Inflammatory macrophage treated with lipopolysaccharide for 4 hours (primary cell): ENCODE data around the gene KEAP1.
"Not testable (repeated sequence)": the region's sequence is repeated elsewhere in the genome, so short reads cannot be mapped to it uniquely, and the experiment has no call there.

ENCODE experiments used
- DNase-seq: peaks from one replicate; pipeline ENCODE4 v3.0.0-alpha.2; 2020

Gene KEAP1

DNA sequence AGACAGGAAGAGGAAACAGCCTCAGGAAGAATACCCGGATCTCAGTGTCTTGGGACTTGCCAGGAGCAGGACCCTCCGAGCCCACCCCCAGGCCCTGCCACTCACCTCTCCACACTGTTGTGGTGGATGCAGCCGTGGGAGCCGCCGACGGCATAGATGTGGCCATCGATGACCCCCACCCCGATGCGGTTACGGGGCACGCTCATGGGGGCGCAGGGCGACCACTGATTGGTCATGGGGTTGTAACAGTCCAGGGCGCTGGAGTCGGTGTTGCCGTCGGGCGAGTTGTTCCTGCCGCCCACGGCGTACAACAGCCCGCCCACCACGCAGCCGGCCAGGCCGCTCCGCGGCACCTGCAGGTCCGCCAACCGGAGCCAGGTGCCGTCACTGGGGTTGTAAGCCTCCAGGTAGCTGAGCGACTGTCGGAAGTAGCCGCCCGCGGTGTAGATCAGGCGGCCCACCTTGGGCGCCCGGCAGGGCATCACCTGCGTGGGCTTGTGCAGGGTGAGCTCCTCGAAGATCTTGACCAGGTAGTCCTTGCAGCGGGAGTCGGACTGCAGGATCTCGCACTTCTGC lies 11.6 kb downstream of the KEAP1 start:
- DNase-seq, result no peak

DNA sequence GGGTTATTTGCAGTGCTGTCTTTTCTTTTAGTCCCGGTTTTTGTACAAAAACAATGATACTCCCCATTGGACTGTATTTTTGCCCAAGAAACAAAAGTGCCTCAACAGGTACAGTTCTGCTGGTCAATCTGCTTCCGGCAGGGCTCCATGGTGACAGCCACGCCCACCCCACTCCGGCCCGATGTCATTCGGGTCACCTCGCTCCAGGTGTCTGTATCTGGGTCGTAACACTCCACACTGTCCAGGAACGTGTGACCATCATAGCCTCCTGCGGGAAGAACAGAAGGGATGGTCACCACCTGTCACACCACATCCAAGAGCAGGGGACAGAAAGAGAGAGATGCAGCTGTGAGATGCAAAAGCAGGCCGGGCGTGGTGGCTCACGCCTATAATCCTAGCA lies 16.6 kb downstream of the KEAP1 start:
- no peak for DNase-seq

GRCh38 chr19:10478903-10479384 lies 24.2 kb downstream of the KEAP1 start:
- peak; percentile 86 for DNase-seq

GRCh38 chr19:10478476-10478875 lies 24.7 kb downstream of the KEAP1 start:
- DNase-seq, result no peak

- no peak for DNase-seq
These were observed 28.1 kb downstream of the KEAP1 start for GRCh38 chr19:10474962-10475451.

DNA sequence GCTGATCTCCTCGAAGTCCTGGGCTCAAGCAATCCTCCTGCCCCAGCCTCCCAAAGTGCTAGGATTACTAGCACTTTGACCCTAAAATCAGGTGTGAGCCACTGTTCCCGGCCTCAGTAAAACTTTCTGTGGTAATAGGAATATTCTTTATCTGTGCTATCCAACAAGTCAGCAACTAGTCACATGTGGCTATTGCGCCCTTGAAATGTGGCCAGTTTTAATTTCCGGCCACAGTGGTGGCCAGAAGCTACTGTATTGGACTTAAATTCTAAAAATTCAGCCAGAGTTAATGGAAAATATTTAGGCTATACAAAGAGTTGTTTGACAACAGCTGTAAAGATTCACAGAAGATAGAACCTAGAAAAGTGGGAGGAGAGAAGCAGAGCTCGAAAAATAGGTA lies 30.0 kb downstream of the KEAP1 start:
- DNase-seq, result no peak

DNA sequence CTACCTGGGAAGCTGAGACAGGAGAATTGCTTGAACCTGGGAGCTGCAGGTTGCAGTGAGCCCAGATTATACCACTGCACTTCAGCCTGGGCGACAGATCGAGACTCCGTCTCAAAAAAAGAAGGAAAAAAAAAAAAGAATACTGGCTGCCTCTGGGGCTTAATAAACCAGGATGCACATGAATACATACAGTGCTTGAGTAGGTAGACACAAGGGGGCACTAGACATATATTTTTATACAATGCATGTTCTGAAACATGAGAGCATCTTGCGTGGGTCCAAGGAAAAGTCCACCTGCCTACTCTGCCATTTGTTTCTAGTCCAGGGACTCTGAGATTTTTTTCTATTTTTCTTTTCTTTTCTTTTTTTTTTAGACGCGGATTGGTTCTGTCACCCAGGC lies 31.2 kb downstream of the KEAP1 start:
- DNase-seq, result peak; percentile 40

GRCh38 chr19:10468133-10468532 lies 35.0 kb downstream of the KEAP1 start:
- no peak for DNase-seq

GRCh38 chr19:10467104-10467706 lies 36.0 kb downstream of the KEAP1 start:
- no peak for DNase-seq

- no peak for DNase-seq
These were observed 38.7 kb downstream of the KEAP1 start for GRCh38 chr19:10464456-10464855.

DNA sequence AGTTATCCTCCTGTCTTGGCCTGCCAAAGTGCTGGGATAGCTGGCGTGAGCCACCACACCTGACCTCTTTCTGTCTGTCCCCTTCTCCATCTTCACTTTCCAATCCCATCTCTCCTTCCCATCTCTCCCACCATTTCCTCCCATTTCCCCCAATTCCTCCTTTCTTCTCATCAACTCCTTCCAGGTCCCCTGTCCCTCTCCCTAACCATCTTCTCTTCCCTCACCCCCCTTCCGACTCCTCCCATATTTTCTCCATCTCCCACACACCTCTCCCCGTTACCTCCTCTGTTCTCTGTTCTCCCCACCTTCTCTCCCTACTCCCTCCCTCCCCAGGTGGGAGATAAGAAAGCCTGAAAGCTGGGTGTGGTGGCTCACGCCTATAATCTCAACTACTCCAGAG lies 40.6 kb downstream of the KEAP1 start:
- no peak for DNase-seq

DNA sequence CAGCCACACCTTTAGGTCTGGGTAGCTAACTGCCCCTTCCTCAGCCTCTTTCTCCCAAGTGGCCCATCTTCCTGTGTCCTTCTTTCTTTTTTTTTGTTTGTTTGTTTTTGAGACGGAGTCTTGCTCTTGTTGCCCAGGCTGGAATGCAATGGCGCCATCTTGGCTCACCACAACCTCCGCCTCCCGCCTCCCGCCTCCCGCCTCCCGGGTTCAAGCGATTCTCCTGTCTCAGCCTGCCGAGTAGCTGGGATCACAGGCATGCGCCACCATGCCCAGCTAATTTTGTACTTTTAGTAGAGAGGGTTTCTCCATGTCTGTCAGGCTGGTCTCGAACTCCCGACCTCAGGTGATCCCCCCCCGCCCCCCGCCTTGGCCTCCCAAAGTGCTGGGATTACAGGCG lies 41.1 kb downstream of the KEAP1 start:
- DNase-seq, result not testable (repeated sequence)

GRCh38 chr19:10461047-10461949 lies 41.9 kb downstream of the KEAP1 start:
- DNase-seq, result peak; percentile 92

DNA sequence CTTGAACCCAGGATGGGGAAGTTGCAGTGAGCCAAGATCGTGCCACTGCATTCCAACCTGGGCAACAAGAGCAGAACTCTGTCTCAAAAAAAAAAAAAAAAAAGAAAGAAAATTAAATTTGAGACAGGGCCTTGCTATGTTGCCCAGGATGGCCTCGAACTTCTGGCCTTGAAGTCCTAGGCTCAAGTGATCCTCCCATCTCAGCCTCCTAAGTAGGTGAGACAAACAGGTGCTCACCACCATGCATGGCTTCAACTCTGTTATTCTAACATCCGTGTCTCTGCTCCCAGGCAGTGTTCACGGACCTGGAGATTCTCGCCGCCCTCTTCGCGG lies 42.5 kb downstream of the KEAP1 start:
- no peak for DNase-seq

DNA sequence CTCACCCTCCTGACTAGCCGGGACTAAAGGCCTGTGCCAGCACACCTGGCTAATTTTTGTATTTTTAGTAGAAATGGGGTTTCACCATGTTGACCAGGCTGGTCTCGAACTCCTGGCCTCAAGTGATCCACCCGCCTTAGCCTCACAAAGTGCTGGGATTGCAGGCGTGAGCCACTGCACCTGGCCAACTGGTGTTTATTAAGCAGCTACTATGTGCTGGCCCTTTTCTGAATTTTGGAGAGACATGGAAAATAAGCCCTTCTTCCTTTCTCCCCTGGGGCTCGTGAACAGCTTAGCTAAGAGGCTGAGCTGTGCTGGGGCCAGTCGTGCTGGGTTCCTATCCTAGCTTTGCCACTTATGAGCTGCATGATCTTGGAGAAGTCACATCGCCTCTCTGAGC lies 44.4 kb downstream of the KEAP1 start:
- not testable (repeated sequence) for DNase-seq

GRCh38 chr19:10454267-10454666 lies 48.9 kb downstream of the KEAP1 start:
- DNase-seq, result no peak

GRCh38 chr19:10453852-10454251 lies 49.3 kb downstream of the KEAP1 start:
- DNase-seq, result no peak

- no peak for DNase-seq
These were observed 50.2 kb downstream of the KEAP1 start for GRCh38 chr19:10452726-10453618.

GRCh38 chr19:10450853-10451609 lies 52.1 kb downstream of the KEAP1 start:
- DNase-seq, result peak; percentile 9

DNA sequence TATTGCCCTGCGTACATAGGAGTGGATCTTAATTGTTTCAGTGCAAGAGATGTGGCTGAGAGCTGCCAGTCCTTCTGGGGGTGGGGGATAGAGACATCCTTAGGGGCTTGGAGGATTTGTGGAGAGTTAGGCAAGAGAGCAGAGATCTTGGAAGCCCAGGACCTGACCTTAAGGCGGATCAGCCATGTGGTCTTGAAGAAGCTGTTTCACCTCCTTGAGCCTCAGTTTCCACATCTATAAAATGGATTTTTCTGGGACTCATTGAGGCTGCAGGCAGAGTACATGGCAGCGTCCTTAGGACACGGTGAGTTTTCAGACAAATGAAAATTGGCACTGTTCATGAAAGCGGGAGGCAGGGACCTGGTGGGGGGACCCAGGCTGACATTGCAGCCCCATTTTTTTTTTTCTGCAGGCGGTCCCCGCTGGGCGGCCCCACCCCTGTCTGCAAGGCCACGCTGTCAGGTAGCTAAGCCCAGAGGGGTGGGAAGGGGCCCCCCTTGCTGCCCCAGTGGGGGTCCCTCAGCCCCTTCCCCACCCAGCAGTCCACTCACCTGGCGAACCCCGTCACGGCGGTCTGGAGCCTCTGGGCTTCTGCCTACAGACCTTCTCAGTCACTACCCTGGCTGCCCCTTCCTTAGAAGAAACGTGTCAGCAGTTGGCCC lies 52.8 kb downstream of the KEAP1 start:
- no peak for DNase-seq

- DNase-seq, result no peak
These were observed 54.1 kb downstream of the KEAP1 start for GRCh38 chr19:10449037-10449436.

DNA sequence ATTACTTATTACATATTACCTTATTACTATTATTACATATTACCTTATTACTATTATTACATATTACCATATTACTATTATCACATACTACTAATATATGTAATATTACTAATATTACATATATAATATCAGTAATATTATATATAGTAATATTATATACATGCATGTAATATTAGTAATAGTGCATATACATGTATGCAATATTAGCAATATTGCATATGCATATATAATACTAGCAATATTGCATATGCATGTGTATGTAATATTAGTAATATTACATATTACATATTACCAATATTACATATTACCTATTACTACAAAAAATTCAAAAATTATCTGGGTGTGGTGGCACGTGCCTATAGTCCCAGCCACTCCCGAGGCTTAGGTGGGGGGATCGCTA lies 60.5 kb downstream of the KEAP1 start:
- DNase-seq, result no peak
